SHP77 treated with DMSO at 0.1 percent for 48 hours (cell line): ENCODE results near the gene KRT3.
"Not testable (repeated sequence)": the region's sequence is repeated elsewhere in the genome, so short reads cannot be mapped to it uniquely, and the experiment has no call there.

Experiments used
- DNase-seq: peaks from one replicate; lab custom pipeline; 2025; lab: John Stamatoyannopoulos, UW

KRT3 gene

DNA sequence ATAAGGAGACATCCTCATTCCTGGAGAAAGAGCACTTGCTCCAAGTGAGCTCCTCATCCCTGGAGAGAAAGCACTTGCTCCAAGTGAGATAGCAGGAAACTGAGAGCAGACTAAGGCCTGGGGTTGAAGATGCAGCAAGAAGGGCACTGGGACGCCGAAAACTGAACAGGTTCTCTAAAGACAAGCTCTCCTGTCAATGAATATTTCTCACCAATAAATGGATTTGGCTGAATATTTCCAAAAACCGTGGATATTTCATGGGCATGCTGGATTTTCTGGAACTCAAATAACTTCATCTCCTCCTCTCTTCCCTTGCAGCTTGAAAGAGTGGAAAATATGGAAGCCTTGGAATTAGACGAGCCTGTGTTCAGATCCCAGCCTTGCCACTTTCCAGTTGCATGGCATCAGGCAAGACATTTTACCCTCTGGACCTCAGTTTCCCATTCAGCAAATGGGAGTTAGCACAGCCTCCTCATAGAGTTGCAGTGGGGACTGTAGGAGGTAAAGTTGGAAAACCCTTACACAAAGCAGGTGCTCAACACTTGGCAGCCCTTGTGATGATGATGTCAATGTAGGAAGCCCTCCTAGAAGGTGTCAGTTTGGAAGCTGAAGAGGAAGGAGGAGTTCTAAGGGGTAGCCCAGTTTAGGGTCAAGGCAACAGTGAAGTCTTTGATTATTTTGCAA, 14.4 kb downstream of the KRT3 start:
- no peak for DNase-seq

- no peak for DNase-seq
Measured at GRCh38 chr12:52779914-52780313, 16.0 kb downstream of the KRT3 start.

DNA sequence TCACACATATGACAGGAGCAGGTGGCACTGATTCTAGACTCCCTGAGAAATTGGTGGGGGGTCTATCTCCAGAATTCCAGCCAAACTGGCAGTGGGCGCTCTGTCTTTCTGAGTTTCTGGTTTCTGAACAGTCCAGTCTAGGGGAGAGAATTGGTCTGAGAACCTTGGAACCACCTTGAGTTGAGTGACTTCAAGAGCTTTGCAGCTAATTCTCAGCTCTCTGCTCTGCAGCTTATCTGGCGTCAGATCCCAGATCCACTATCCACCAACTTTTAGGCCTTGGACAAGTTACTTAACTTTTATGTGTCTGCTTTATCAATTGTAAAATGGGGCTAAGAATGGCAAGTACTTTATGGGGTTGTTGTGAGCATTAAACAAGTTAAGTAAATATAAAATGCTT, 17.1 kb downstream of the KRT3 start:
- DNase-seq, result no peak

DNA sequence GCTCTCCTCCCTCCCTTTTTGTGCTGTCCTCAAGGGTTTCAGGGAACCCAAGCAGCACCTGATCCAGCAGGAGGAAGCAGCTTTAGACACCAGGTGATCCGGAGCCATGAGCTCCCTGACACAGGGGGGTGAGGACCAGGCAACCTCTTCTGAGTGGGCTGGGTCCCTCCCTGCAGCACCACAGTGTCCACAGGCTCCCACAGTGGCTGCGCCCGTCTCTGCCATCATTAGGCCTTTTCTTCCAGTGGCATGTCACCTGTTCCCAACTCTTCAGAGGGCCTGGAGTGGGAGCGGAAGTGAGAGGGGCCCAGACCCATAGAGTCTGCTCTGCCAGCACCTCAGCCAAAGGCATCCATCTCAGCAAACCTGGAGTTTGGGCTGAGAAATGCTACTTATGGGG, 18.4 kb downstream of the KRT3 start:
- no peak for DNase-seq

GRCh38 chr12:52776913-52777395, 19.0 kb downstream of the KRT3 start, which contains the start of gene KRT76:
Gene KRT76, minus strand, starts transcription at chr12:52777345. Its CDS starts 54 bp downstream, at chr12:52777291.
- DNase-seq, result no peak

GRCh38 chr12:52776435-52776834, 19.5 kb downstream of the KRT3 start:
- DNase-seq, result no peak

DNA sequence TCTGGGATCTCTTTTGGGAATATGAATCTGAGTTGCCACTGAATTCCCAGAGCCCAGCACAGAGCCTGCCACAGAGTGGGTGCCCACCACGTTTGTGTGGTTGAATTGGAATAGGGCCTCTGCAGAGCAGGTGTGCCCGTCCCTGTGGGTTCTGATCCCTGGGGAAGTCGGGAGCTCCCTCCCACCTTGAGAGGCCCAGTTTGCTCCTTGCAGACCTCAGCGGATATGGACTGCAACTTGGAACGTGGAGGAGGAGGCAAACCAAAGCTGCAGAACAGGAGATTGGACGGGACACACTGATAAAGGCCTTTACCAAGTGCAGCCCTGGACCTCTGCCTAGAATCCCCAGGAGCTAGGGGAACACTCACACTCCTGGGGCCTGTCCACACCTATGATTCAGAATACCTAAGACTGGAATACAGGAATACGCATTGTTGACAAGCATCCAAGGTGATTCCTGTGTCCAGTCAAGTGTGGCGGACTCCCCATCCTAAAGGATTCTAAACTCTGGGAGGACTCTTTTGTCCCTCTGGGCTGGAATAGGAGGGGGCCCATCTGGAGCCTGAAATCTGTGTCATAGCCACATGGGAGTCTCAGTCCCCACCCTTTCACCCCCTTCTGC, 21.2 kb downstream of the KRT3 start:
- DNase-seq, result no peak

GRCh38 chr12:52772772-52773171, 23.1 kb downstream of the KRT3 start:
- DNase-seq, result no peak

DNA sequence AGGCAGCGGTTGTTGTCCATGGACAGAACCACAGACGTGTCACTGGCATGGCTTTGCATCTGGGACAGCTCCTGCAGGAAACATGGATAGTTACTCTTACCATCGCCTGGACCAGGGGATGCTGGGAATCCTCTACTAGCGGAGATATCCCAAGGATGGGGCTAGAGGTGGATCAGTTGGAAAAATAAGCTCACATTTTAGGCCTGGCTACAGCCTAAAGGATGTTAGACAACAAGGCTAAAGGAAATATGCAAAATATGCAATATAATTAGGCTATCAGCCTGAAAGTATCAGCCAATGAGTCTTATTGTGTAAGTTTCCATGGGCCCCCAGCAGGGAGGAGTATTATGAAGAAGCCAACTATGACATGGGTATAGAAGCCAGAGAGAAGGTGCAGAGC, 23.7 kb downstream of the KRT3 start:
- no peak for DNase-seq

DNA sequence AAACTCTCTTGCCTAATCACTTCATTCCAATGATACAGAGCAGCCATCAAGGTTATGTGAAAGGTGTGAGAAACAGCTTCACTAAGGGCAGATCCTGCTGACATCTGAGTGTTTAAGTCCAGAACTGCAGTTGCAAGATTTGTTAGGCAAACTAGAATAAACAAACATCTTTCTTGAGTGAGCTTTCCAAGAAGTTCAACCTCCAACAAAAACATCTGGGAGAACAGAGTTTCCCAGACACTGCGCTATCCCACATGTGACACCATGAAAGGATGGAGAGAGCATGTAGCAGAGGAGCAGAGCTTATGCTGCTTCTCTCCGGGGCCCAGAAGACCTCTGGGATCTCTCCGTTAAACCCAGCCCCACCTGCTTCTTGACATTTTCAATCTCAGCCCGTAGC, 24.4 kb downstream of the KRT3 start:
- DNase-seq, result no peak

GRCh38 chr12:52771088-52771487, 24.8 kb downstream of the KRT3 start:
- DNase-seq, result no peak

GRCh38 chr12:52769946-52770345, 26.0 kb downstream of the KRT3 start:
- no peak for DNase-seq

DNA sequence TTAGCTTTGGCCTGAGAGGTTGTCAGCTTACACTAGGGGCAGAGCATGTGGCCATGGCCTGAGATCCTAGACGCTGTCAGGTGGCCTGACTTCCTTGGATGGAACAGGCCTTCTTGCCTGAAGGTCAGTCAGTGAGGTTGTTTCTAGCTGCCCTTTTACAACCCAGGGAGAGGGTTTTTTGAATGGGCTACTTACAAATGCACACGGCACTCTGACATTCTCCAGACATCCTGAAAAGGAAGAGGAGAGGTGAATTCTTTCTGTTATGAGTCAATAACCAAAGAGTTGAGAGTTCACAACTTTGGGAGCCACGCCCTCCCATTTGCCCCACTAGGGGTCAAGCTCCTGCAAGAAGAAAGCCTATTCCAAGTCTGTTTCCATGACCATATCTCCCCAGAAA, 26.6 kb downstream of the KRT3 start:
- no peak for DNase-seq

GRCh38 chr12:52768479-52769200, 27.3 kb downstream of the KRT3 start:
- no peak for DNase-seq

GRCh38 chr12:52767427-52767826, 28.5 kb downstream of the KRT3 start:
- no peak for DNase-seq

DNA sequence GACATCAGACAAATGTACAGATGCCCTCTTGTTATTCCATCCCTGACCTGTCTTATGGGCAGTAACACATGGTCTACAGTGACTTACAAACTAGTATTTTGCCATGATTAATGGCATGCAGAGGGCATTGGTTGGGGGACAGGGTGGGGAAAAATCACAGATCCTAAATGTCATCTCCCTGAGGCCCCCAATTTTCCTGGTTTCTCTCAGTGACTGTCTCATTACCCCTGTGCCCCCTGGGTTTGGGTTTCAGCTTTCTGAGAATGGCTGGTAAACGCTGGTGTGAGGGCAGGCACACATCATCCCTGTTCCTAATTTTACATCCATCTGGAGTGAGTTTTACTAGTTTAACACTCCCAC, 28.9 kb downstream of the KRT3 start:
- no peak for DNase-seq

DNA sequence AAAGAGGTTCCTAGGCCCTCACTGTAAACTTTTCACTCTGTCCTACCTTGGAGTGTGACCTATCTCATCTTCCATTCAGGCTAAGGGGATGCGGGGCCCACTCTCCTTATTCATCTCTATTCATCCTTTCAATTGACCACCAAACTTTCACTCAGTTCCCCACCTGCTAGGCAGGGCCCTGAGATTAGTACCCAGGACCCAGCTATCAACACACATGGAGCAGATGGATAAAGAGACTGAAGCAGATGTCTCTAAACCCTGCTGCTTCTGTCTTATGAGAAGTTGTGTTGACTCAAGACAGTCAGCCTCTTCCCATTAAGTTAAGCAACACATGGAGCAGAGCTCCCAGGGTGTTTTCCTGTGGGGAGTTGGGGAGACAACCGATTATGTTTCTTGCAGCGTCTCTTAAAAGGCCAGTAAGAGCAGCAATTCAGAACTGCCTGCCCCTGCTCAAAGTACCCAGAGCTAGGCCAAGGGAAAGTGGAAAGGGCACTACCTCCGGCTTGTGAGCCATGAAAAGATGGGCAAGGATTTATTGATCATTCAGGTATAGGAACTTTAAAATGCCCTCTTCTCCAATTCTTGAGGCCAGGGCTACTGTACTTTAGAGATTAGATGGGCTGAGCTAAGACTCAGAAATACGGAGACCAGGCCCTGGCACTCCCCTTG, 29.4 kb downstream of the KRT3 start:
- no peak for DNase-seq

DNA sequence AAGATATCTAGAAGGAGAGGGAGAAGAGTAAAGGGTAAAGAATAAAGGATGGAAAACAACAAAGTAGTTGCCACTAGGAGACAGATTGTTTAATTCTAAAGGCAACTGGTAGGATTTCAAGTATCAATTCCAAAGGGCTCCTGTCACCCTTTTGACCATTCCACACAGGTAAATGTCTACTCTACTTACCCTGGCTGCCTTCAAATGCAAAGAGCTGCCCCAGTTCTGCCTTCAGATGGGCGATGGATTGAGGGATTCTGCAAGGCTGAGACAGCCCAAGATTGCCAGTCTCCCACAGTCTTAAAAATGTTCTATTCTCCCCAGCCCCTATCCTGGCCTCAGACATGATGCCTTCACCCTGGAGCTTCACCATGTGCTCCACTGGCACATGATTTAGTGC, 30.2 kb downstream of the KRT3 start:
- no peak for DNase-seq

DNA sequence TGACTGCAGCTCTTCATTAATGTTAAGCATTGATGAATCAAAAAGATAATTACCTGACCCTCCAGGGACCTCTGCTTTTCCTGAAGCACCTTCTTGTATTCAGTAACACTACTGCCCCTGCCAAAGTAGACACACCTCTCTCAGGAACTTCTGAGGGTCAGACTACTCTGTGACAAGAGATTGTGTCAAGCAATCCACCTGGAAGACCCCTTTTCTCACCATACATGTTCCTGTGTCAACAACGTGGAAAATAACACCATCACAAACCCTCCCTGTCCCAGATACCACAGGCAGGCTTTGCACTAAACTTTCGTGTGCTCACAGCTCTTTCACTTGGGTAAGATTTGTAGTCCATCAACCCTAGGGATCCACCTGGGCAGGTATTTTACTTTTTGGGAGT, 31.9 kb downstream of the KRT3 start:
- no peak for DNase-seq

DNA sequence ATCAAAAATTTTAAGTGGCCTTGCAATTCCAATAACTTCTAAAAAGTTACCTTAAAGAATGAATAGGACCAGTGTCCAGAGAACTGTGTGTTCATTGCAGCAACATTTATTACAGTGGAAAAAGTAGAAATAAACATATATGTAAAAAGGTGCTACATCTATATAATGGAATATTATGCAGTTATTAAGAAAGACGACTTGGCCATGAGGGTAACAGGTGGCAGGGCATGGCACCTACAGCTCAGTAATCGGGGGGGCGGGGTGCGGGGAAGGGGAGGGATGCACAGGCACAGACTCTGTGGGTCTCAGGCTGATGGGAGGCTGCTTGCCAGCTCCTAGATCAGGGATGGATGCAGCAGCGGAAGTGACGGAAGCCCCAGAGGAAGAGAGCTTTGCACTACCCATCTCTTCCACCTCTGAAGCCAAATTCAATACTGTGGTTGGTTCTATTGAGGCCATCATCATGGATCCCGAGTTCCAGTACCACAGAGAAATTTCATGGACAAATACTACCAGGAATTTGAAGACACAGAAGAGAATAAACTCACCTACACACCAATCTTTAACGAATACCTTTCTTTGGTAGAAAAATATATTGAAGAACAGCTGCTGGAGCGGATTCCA, 32.8 kb downstream of the KRT3 start:
- no peak for DNase-seq

DNA sequence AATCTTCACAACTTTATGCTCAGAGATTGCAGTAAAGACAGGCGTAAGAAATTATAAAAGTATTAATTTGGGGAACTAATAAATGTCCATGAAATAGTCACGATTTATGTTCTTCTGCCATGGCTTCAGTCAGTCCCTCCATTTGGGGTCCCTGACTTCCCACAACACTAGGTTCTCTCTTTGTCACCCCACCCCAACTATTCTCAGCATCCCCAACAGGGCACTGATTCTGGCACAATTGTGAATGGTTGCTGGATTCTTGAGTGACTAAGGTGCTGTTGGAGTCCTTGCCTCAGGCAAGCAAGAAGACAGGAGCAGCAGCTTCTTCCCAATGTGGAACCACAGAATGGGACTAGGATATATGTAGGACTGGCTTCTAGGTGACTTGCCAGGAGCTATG, 34.1 kb downstream of the KRT3 start:
- no peak for DNase-seq

DNA sequence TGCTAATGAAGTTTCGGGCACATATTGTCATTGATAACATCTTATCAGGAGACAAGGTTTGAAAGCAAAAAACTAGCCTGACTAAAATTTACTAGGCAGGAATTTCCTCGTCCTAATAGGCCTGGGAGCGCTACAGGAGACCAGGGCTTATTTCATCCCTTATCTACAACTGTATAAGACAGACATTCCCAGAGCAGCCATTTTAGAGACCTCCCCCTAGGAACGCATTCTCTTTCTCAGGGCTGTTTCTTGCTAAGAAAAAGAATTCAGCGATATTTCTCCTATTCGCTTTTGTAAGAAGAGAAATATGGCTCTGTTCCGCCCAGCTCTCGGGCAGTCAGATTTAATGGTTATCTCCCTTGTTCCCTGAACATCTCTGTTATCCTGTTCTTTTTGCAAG, 34.7 kb downstream of the KRT3 start:
- DNase-seq, result not testable (repeated sequence)
